HG02852 (cell line): Measurements from ENCODE around the gene CDC14B.
"Not testable (repeated sequence)": the region's sequence is repeated elsewhere in the genome, so short reads cannot be mapped to it uniquely, and the experiment has no call there.

Experiments used
- ATAC-seq: cut with Tn5 transposase; IDR thresholded peaks from one replicate; pipeline ENCODE4 v1.9.1; 2021; ENCODE audit warnings: mild to moderate bottlenecking, moderate library complexity; ENCODE audit not compliant: unreplicated experiment

CDC14B gene

DNA sequence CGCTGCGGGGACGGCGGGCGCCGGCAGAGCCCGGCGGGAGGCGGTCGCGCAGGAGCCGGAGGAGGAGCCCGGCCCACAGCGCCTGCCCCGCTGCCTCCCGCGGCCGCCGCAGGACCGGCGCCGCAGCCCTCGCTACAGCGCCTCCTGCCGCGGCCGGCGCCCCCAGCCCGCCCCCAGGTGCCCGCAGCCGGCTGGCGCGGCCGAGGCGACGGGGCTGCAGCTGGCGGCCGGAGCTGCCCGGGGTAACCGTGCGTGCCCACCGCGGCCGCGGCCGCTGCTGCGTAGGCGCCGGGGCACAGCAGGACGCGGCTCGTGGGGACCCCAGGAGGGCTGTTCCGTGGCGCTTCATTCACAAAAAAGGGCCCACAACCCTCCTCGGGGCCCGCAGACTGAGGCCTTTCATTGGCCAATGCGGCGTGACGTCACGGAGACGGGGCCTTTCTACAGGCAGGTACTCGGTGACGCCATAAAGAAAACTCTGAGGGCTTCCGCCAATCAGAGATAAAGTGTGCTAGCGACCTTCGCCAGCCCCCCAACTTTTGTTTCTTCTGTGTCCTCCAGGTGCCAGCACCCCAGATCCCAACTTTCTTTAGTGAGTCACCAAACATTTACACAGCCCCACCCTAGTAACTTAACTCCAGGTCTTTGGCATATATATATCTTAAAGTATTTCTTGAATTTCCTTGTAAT lies at the start of gene CDC14B:
CDC14B (minus strand) TSS at position 353 of the 690 bp plus-strand sequence. CDS start 465 bp downstream, outside the sequence.
- ATAC-seq, result no peak

DNA sequence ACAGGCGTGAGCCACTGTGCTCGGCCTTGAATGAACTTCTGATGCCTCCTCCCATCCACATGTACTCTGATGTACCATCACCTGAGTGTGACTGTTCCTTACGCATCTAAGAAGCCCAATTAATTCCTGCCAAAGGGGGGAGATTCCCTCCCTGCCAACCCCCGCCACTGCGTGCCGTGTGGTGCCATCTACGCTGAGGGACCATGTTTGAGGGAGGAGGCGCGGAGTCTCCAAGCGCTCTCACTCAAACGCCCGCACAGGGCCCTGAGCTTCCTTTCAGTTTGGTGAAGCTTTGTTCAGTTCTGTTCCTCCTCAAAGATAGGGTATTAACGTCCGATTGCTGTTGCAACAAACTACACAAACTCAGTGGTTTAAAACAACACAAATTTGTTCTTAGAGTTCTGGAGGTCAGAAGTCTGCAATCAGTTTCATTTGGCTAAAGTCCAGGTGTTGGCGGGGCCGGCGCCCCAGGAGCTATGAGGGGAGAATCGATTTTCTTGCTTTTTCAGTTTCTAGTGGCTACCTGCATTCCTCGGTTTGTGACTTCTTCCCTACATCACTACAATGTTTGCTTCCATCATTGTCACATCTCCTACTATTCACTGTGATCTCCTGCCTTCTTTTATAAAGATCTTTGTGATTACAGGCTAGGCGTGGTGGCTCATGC lies 49.4 kb upstream of the CDC14B start:
- ATAC-seq, result no peak

DNA sequence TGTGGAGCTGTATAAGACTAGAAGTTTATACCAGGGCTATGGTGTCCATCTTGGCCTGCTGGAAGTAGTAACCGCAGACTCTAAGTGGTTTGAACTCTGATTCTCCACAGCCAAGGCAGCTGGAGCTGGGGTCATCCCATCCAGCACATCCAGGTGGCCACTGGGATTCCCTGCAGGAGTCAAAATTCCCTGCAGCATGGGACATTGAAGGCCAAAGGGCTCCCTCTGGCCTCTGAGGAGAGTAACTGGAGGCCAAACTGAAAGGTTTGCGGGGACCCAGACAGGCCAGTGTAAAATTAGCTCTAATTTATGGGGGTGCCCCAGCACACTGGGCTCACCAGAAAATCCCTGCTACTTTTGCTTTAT lies 47.7 kb upstream of the CDC14B start:
- ATAC-seq, result no peak

DNA sequence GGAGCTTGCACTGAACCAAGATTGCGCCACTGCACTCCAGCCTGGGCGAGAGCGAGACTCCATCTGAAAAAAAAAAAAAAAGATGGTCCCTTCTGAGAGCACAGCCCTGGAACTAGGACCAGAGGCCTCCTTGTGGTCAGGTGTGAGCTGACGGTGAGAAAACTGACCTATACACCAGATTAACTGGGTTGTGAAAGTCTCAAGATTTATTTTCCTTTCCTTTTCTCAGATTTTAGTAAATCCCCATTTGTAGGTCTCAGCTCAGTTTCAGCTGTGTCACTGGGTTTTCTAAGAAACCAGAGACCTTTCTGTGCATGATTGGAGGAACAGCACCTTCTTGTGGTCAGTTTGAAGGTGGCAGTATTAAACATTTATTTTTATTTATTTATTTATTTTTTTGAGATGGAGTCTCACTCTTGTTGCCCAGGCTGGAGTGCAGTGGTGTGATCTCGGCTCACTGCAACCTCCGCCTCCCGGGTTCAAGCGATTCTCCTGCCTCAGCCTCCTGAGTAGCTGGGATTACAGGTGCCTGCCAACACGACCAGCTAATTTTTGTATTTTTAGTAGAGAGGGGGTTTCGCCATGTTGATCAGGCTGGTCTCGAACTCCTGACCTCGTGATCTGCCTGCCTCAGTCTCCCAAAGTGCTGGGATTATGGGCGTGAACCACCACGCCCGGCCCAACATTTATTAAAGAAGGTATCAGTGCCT lies 47.2 kb upstream of the CDC14B start:
- peak; percentile 50 for ATAC-seq

- no peak for ATAC-seq
Measured at GRCh38 chr9:96665789-96666188, 46.1 kb upstream of the CDC14B start.

GRCh38 chr9:96663506-96664120 lies 44.0 kb upstream of the CDC14B start:
- ATAC-seq, result no peak

- ATAC-seq, result no peak
Measured at GRCh38 chr9:96661711-96662110, 42.1 kb upstream of the CDC14B start.

GRCh38 chr9:96660692-96661248 lies 41.1 kb upstream of the CDC14B start:
- ATAC-seq, result no peak

GRCh38 chr9:96655198-96655851 lies 35.7 kb upstream of the CDC14B start, which contains the start of gene PRXL2C:
Gene PRXL2C (minus strand): TSS chr9:96655317. CDS start chr9:96655281, 36 bp downstream.
- peak; percentile 78 for ATAC-seq

- peak; percentile 59 for ATAC-seq
Measured at GRCh38 chr9:96654450-96655197, 35.0 kb upstream of the CDC14B start.

- ATAC-seq, result no peak
Measured at GRCh38 chr9:96651626-96652025, 32.0 kb upstream of the CDC14B start.

- no peak for ATAC-seq
Measured at GRCh38 chr9:96649620-96650324, 30.1 kb upstream of the CDC14B start.

DNA sequence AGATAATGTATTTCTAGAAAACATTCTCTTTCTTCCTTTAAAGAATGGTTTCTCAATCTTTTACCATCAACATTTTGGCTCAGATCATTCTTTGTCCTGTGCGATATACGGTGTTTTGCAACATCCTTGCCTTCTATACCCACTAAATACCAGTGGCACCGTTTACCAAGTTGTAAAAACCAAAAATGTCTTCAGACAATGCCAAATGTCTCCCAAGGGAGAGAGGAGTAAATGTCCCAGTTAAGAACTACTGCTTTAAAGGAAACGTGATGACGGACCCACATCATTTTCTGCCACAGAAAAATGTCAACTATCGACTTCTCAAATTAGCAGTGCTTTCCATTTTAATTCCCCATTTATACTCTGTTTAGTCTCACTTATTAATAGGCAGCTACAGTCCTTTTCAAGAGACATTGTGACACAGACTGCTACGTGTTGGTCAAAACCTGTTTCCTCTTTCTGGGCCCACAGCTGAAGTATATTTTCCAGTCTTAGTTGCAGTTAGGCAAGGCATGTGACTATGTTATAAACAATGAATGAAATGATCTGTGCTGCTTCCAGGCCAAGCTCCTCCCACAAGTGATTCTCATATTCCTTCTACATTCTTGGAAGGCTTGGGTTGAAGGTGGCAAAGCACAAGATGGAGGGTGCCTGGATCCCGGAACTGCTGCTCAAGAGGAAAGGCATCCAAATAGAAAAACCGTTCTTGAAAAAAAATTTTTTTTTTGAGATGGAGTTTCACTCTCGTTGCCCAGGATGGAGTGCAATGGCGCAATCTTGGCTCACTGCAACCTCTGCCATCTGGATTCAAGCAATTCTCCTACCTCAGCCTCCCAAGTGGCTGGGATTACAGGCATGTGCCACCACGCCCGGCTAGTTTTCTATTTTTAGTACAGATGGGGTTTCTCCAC lies 26.7 kb upstream of the CDC14B start:
- no peak for ATAC-seq

GRCh38 chr9:96644137-96644536 lies 24.5 kb upstream of the CDC14B start:
- no peak for ATAC-seq

DNA sequence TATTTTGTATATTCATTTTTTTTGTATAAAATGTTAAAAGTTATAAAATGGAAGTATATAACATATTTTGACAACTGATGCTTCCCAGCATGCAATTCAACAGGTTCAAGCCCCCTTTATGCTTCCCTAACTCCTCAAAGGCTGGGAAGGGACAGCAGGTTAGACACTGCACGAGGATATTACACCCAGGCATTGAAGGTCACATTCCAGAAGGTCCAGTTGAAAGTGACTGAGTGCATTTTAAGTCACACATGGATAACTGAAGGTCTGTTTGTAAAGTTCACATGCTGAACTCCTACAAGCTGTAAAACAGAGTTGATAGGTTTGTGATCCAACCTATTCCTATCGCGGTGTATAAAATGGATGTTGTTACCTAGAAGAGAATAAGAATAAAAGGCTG lies 21.9 kb upstream of the CDC14B start:
- ATAC-seq, result no peak

GRCh38 chr9:96638606-96639364 lies 19.1 kb upstream of the CDC14B start:
- no peak for ATAC-seq

DNA sequence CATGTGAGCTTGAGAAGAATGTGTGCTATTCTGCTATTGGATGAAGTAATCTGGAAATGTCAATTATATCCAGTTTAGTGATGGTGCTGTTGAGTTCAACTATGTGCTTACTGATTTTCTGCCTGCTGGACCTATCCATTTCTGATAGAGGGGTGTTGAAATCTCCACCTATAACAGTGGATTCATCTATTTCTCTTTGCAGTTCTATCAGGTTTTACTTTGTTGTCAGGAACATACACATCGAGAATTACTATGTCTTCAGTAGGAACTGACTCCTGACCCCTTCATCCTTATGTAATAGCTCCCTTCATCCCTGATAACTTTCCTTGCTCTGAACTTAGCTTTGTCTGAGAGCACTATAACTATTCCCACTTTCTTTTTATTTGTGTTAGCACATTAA lies 16.7 kb upstream of the CDC14B start:
- ATAC-seq, result no peak

GRCh38 chr9:96633579-96633978 lies 13.9 kb upstream of the CDC14B start:
- not testable (repeated sequence) for ATAC-seq
